ENCODE measurements around the gene PDZK1IP1. TPM values are rescaled to one million over a fixed set of nuclear protein-coding genes. Genes with fewer than 3 reads are reported as not detected.

Gene PDZK1IP1
- total and polyA plus RNA-seq, 2 of the 13 experiments (the other 11 are each of a cell fraction or from before 2014, with no cell fraction given) = 0.24 to 1.6 TPM

DNA sequence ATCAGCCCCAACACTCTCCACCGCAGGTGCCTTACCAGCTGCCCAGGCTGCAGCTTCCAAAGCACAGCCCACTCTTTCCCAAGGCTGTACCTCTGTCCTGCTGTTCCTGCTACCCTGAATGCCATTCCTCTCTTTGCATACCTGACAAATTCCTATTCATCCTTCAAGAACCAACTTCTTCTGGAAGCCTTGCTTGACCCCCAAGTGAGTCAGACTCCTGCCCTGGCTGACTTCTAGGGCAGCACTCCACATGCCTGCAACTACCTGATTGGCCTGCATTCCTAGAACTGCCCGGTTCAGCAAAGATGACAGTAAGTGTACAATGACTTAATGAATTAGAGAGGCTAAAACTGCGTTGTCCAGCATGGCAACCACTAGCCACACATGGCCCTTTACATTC, 20.8 kb upstream of the PDZK1IP1 start (continued):
- no peak for TF ChIP-seq ZNF512 (CRISPR knock-in tag; IDR thresholded peaks at IDR 0.05)
- TF ChIP-seq PLRG1 (conservative IDR thresholded peaks at IDR 0.05) = no peak
- TF ChIP-seq ZSCAN9 (CRISPR knock-in tag; IDR thresholded peaks at IDR 0.05; ENCODE audit: borderline replicate concordance) = no peak
- no peak for TF ChIP-seq ZBTB7B (CRISPR knock-in tag; IDR thresholded peaks at IDR 0.05)
- no peak for TF ChIP-seq ZNF282 (IDR thresholded peaks at IDR 0.05; ENCODE audit: partially characterized antibody)
- no peak for TF ChIP-seq ARID5B (CRISPR knock-in tag; IDR thresholded peaks at IDR 0.05)
- TF ChIP-seq, protein P1, sequence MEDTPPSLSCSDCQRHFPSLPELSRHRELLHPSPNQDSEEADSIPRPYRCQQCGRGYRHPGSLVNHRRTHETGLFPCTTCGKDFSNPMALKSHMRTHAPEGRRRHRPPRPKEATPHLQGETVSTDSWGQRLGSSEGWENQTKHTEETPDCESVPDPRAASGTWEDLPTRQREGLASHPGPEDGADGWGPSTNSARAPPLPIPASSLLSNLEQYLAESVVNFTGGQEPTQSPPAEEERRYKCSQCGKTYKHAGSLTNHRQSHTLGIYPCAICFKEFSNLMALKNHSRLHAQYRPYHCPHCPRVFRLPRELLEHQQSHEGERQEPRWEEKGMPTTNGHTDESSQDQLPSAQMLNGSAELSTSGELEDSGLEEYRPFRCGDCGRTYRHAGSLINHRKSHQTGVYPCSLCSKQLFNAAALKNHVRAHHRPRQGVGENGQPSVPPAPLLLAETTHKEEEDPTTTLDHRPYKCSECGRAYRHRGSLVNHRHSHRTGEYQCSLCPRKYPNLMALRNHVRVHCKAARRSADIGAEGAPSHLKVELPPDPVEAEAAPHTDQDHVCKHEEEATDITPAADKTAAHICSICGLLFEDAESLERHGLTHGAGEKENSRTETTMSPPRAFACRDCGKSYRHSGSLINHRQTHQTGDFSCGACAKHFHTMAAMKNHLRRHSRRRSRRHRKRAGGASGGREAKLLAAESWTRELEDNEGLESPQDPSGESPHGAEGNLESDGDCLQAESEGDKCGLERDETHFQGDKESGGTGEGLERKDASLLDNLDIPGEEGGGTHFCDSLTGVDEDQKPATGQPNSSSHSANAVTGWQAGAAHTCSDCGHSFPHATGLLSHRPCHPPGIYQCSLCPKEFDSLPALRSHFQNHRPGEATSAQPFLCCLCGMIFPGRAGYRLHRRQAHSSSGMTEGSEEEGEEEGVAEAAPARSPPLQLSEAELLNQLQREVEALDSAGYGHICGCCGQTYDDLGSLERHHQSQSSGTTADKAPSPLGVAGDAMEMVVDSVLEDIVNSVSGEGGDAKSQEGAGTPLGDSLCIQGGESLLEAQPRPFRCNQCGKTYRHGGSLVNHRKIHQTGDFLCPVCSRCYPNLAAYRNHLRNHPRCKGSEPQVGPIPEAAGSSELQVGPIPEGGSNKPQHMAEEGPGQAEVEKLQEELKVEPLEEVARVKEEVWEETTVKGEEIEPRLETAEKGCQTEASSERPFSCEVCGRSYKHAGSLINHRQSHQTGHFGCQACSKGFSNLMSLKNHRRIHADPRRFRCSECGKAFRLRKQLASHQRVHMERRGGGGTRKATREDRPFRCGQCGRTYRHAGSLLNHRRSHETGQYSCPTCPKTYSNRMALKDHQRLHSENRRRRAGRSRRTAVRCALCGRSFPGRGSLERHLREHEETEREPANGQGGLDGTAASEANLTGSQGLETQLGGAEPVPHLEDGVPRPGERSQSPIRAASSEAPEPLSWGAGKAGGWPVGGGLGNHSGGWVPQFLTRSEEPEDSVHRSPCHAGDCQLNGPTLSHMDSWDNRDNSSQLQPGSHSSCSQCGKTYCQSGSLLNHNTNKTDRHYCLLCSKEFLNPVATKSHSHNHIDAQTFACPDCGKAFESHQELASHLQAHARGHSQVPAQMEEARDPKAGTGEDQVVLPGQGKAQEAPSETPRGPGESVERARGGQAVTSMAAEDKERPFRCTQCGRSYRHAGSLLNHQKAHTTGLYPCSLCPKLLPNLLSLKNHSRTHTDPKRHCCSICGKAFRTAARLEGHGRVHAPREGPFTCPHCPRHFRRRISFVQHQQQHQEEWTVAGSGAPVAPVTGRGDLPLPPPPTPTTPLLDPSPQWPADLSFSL (CRISPR knock-in tag; IDR thresholded peaks at IDR 0.05) = no peak

Data from HepG2 (cell line).